PFSK-1 (cell line): ENCODE measurements around the gene SHISAL2A.

Source experiments
- FOXP2 ChIP-seq: optimal IDR thresholded peaks from 2 replicates; pipeline ENCODE3; 2011; ENCODE audit warnings: borderline replicate concordance, control low read depth, inconsistent platforms; ENCODE audit not compliant: insufficient read depth; ENCODE audit errors: extremely low read length, extremely low read depth
- POLR2AphosphoS5 ChIP-seq: IDR thresholded peaks from 2 replicates; pipeline ENCODE4 v1.6.1; 2012; ENCODE audit warnings: low read depth, mild to moderate bottlenecking, control low read depth, low read length, moderate library complexity
- REST ChIP-seq, 2 experiments: IDR thresholded peaks; 2 replicates each; pipeline versions ENCODE4 v1.6.1 to v1.8.0; 2011 to 2012; ENCODE audit warnings: low read depth in 2 of 2, low read length in 2 of 2, control low read depth in 1 of 2, inconsistent platforms in 1 of 2, mild to moderate bottlenecking in 1 of 2, moderate library complexity in 1 of 2; ENCODE audit not compliant: insufficient read depth in 1 of 2
- SIN3A ChIP-seq: IDR thresholded peaks from 2 replicates; pipeline ENCODE4 v1.6.1; 2012; ENCODE audit warnings: mild to moderate bottlenecking, low read length, moderate library complexity, borderline replicate concordance; ENCODE audit not compliant: insufficient read depth
- TAF1 ChIP-seq: IDR thresholded peaks from 2 replicates; pipeline ENCODE4 v1.6.1; 2012; ENCODE audit warnings: low read length, control low read depth, borderline replicate concordance; ENCODE audit not compliant: insufficient read depth

SHISAL2A gene

GRCh38 chr1:52629667-52630066 is 3.3 kb upstream of the SHISAL2A start:
- no peak for TF ChIP-seq TAF1
- TF ChIP-seq FOXP2: no peak
- no peak for TF ChIP-seq SIN3A
- TF ChIP-seq POLR2AphosphoS5: no peak

GRCh38 chr1:52631759-52632331 is 1.1 kb upstream of the SHISAL2A start:
- no peak for TF ChIP-seq REST (IDR thresholded peaks at IDR 0.05; ENCODE audit: insufficient read depth in 1 of 2, low read depth in 2 of 2, low read length in 2 of 2)
- no peak for TF ChIP-seq POLR2AphosphoS5
- TF ChIP-seq SIN3A: no peak
- TF ChIP-seq FOXP2: no peak
- TF ChIP-seq TAF1: no peak

GRCh38 chr1:52633291-52633754 is 355 bp downstream of the SHISAL2A start:
- TF ChIP-seq POLR2AphosphoS5 (no peak), REST (IDR thresholded peaks at IDR 0.05; ENCODE audit: insufficient read depth in 1 of 2, low read depth in 2 of 2, low read length in 2 of 2) (no peak), SIN3A (no peak), TAF1 (no peak), FOXP2 (no peak)

GRCh38 chr1:52634111-52634510 is 1.1 kb downstream of the SHISAL2A start:
- TF ChIP-seq REST (IDR thresholded peaks at IDR 0.05; ENCODE audit: insufficient read depth in 1 of 2, low read depth in 2 of 2, low read length in 2 of 2) (no peak), POLR2AphosphoS5 (no peak), FOXP2 (no peak), TAF1 (no peak), SIN3A (no peak)

- TF ChIP-seq POLR2AphosphoS5: no peak
- TF ChIP-seq TAF1: no peak
- no peak for TF ChIP-seq SIN3A
- no peak for TF ChIP-seq REST (IDR thresholded peaks at IDR 0.05; ENCODE audit: insufficient read depth in 1 of 2, low read depth in 2 of 2, low read length in 2 of 2)
- no peak for TF ChIP-seq FOXP2
Measured at GRCh38 chr1:52635321-52636089, 2.5 kb downstream of the SHISAL2A start.
